D341Med (cell line): ENCODE measurements around the gene AZIN2.

Source experiments
- DNase-seq: peaks from one replicate; pipeline ENCODE4 v3.0.0; 2012; ENCODE audit warnings: low spot score

Gene AZIN2

GRCh38 chr1:33152685-33153432 is 71.9 kb downstream of the AZIN2 start:
- peak; percentile 93 for DNase-seq

GRCh38 chr1:33153650-33154049 is 72.7 kb downstream of the AZIN2 start:
- DNase-seq = no peak

GRCh38 chr1:33155877-33156538 is 75.1 kb downstream of the AZIN2 start:
- no peak for DNase-seq

DNA sequence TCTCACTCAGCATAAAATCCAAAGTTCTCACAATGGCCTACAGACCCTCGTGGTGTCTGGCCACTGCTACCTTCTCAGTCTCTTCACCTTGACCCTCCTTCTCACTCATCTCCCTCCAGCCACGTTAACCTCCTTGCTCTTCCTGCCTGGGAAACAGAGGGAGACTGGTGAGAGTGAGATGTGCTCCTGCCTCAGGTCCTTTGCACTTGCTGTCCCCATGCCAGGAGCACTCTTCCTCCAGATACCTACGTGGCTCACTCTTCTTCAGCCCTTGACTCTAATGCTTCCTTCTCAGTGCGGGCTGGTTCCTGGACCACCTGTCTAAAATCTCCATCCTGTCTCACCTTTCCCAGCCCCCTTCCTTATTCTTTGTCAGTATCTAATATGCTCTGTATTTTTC is 76.2 kb downstream of the AZIN2 start:
- no peak for DNase-seq

- DNase-seq = no peak
Observed at GRCh38 chr1:33158366-33158765, 77.4 kb downstream of the AZIN2 start.

DNA sequence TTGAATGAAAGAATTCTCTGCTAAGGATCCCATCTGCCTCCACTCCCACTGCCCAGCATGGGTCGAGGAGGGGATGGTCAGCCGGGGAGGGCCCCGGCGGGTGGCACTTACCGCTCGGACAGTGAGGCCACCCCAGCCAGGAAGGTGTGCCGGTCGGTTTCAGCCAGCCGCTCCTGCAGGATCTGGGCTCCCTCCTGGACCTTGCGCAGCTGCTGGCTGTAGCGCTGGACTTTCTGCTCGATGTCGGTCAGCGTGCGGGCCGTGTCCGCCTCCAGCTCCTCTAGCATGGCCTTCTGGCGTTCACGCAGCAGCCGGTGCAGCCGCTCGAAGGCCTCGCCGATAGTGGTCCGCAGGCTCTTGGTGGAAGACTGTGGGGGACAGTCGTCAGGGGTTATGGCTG is 78.6 kb downstream of the AZIN2 start:
- DNase-seq = no peak

- no peak for DNase-seq
Observed at GRCh38 chr1:33161061-33161681, 80.2 kb downstream of the AZIN2 start.

DNA sequence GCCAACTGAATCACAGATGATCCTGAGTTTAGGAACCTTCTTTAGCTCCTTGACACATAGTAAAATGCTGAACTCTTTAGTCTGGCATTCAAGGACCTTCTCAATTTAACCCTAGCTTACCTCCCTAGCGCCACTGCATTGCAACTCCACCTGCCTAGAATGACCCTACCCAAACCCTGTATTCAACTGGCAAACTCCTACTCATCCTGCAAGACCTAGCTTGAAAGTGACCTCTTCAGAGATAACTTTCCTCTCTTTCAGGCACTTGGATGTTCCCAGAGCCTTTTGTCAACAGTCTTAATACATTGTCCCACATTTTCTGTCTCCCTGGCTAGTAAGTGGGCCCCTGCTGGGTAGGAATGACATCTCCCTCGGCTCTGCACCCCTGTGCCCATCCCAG is 81.2 kb downstream of the AZIN2 start:
- DNase-seq = no peak

- no peak for DNase-seq
Observed at GRCh38 chr1:33163621-33164519, 82.9 kb downstream of the AZIN2 start.

GRCh38 chr1:33165209-33165608 is 84.3 kb downstream of the AZIN2 start:
- DNase-seq = no peak

DNA sequence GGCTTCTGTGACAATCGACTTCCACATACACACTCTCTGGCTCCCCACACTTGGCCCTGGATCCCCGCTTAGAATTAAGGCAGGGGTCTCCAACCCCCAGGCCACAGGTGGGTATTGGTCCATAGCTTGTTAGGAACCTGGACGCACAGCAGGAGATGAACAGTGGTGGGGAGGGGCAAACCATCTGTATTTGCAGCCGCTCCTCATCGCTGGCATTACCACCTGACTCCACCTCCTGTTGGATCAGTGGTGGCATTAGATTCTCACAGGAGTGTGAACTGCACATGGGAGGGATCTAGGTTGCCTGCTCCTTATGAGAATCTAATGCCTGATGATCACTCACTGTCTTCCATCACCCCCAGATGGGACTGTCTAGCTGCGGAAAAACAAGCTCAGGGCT is 84.9 kb downstream of the AZIN2 start:
- DNase-seq = no peak

- DNase-seq = no peak
Observed at GRCh38 chr1:33167650-33168447, 86.9 kb downstream of the AZIN2 start.

GRCh38 chr1:33168556-33169289 is 87.8 kb downstream of the AZIN2 start:
- no peak for DNase-seq

DNA sequence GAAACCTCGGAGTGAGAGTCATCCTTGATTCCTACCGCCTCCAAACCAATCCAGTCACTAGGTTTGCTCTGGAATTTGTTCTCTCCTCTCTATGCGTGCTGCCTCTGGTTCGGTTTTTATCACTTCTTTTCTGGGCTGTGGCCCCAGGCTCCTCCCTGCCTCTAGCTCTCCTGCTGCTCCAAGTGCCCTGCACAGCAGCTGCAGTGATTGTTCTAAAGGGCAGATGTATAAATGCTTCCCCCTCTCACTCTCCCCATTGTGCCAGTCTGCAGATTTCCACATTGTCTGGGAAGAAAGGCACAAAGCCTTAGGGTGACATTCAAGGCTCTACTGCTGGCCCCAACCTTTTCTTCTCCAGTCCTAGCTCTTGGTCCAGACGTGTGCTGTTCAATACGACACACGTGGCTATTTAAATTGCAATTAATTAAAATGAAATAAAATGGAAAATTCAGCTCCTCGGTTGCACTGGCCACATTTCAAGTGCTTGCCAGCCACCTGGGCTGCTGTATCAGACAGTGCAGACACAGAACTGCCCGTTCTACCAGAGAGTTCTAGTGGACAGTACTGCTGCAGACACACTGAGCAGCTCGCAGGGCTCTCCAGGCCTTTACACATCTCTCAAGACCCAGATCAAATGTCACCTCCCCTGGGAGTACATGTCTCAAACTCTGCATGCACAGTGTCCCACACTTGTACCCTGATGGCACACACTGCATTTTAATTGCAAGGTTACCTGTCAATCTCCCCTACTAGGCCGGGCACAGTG is 88.5 kb downstream of the AZIN2 start:
- DNase-seq = no peak
